Keratinocyte (primary cell): ENCODE data around the gene AUH. TPM values are rescaled to one million over a fixed set of nuclear protein-coding genes. Genes with fewer than 3 reads are reported as not detected.

ENCODE experiments used
- DNase-seq: peaks from one replicate; pipeline ENCODE4 v3.0.0-alpha.2; 2011; ENCODE audit warnings: low read depth, missing footprints, low spot score
- FAIRE-seq: peaks from 2 replicates; lab custom pipeline; 2011; peaks lifted over from hg19 to GRCh38; lab: Jason Lieb, UNC
- H2AFZ ChIP-seq: 2 replicates; pipeline ENCODE4 v1.6.0; 2012; ENCODE audit warnings: low read length, control low read depth, inconsistent platforms; ENCODE audit not compliant: control insufficient read depth
- H3K27ac ChIP-seq: 2 replicates; pipeline ENCODE4 v1.5.1; 2011; ENCODE audit warnings: low read length; ENCODE audit not compliant: control insufficient read depth, insufficient read depth
- H3K27me3 ChIP-seq: 3 replicates; pipeline ENCODE4 v1.6.0; 2011; ENCODE audit warnings: low read length; ENCODE audit not compliant: control insufficient read depth, insufficient read depth; ENCODE audit errors: extremely low read depth
- H3K36me3 ChIP-seq, 2 experiments: 2 replicates in 1 of 2; 3 replicates in 1 of 2; pipeline ENCODE4 v1.5.1; 2011; ENCODE audit warnings: low read length in 2 of 2, mild to moderate bottlenecking in 1 of 2; ENCODE audit not compliant: control insufficient read depth in 2 of 2, insufficient read depth in 2 of 2; ENCODE audit errors: extremely low read depth in 1 of 2
- H3K4me1 ChIP-seq: 3 replicates; pipeline ENCODE4 v1.5.1; 2011; ENCODE audit warnings: low read length; ENCODE audit not compliant: control insufficient read depth, insufficient read depth; ENCODE audit errors: extremely low read depth
- H3K4me2 ChIP-seq: 3 replicates; pipeline ENCODE4 v1.6.0; 2011; ENCODE audit warnings: low read depth, low read length; ENCODE audit not compliant: control insufficient read depth, insufficient read depth; ENCODE audit errors: extremely low read depth
- H3K4me3 ChIP-seq, 3 experiments: fragments of 200-600 bp in 1 of 3; sonication (generic) in 1 of 3; 2 replicates in 2 of 3; 3 replicates in 1 of 3; pipeline ENCODE4 v1.5.1; 2011 to 2016; ENCODE audit warnings: low read length in 3 of 3, mild to moderate bottlenecking in 3 of 3, control low read depth in 2 of 3, inconsistent platforms in 1 of 3, low read depth in 1 of 3, mixed read lengths in 1 of 3, mixed run types in 1 of 3, moderate library complexity in 1 of 3; ENCODE audit not compliant: control insufficient read depth in 2 of 3, insufficient read depth in 2 of 3; ENCODE audit errors: extremely low read depth in 1 of 3
- H3K79me2 ChIP-seq: 2 replicates; pipeline ENCODE4 v1.6.0; 2012; ENCODE audit warnings: low read length; ENCODE audit not compliant: control insufficient read depth, insufficient read depth
- H3K9ac ChIP-seq: 3 replicates; pipeline ENCODE4 v1.6.0; 2011; ENCODE audit warnings: low read length; ENCODE audit not compliant: control insufficient read depth, insufficient read depth; ENCODE audit errors: extremely low read depth
- H3K9me1 ChIP-seq: 3 replicates; pipeline ENCODE4 v1.6.0; 2011; ENCODE audit warnings: low read length; ENCODE audit not compliant: control insufficient read depth, insufficient read depth; ENCODE audit errors: extremely low read depth
- H3K9me3 ChIP-seq: 2 replicates; pipeline ENCODE4 v1.5.1; 2012; ENCODE audit warnings: low read depth, low read length; ENCODE audit not compliant: control insufficient read depth
- H4K20me1 ChIP-seq: 3 replicates; pipeline ENCODE4 v1.6.0; 2011; ENCODE audit warnings: low read length; ENCODE audit not compliant: control insufficient read depth, insufficient read depth; ENCODE audit errors: extremely low read depth
- CTCF ChIP-seq, 3 experiments: IDR thresholded peaks in 1 of 3; conservative IDR thresholded peaks in 1 of 3; optimal IDR thresholded peaks in 1 of 3; 2 replicates in 2 of 3; 3 replicates in 1 of 3; pipeline versions ENCODE3 to v1.5.1; 2011; ENCODE audit warnings: low read length in 3 of 3, mild to moderate bottlenecking in 3 of 3, moderate library complexity in 2 of 3, control low read depth in 1 of 3, inconsistent platforms in 1 of 3; ENCODE audit not compliant: insufficient read depth in 2 of 3; ENCODE audit errors: extremely low read depth in 1 of 3
- EZH2 ChIP-seq: IDR thresholded peaks from one replicate; pipeline ENCODE4 v1.6.1; 2012; ENCODE audit warnings: inconsistent platforms, mild to moderate bottlenecking, low read length, moderate library complexity
- dilution Hi-C: fragments of 300-500 bp; cut with MboI; formaldehyde crosslinking; loops from one replicate; pipeline ENCODE4 v1.7.0; 2020; ENCODE audit warnings: low sequenced_read_pairs; ENCODE audit not compliant: extremely low pct_ligation_motif_present
- polyA plus RNA-seq, 5 experiments: library from polyadenylated mRNA; depleted of rRNA in 3 of 5; stranded (reverse) in 3 of 5; stranded (forward) in 1 of 5; unstranded in 1 of 5; fragments of >200 nt; gene quantifications; 1 replicate in 1 of 5; 2 replicates in 3 of 5; 3 replicates in 1 of 5; pipeline versions ENCODE4 v1.2.1 to v1.2.3, GENCODE V29; 2011 to 2012; ENCODE audit warnings: missing spikeins in 2 of 5, low read depth in 1 of 5, low replicate concordance in 1 of 5

The AUH gene
- polyA plus RNA-seq, 1 donor (not counting 4 experiments of a cell fraction or from before 2014, with no cell fraction given): 5.5 TPM

DNA sequence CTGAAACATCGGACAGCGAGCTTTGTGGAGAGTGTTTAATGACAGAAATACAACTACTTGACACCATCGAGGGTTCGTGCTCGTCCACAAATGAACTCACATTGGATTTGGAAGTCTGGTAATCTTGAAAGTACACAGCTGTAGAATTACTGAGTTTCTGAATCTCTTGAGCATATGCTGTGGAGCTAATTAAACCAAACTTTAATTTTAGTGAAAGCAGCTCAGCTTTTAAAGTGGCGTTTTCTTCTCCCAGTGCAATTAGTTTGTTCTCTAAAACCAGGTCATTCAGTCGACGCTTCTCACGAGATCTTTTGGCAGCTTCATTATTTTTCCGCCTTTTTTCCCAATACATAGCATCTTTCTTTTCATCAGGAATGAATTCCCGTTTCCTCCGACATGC is 48.4 kb upstream of the AUH start:
- Histone ChIP-seq H3K4me3 (no peak overlapping the region), H3K4me1 (no peaks in the 10 kb centered on the region), H2AFZ (no peak overlapping the region), H3K27me3 (no peaks in the 10 kb centered on the region), H4K20me1 (no peaks in the 10 kb centered on the region), H3K9ac (no peak overlapping the region), H3K9me1 (no peaks in the 10 kb centered on the region), H3K4me2 (no peak overlapping the region), H3K36me3 (peaks cover 3 to 12% of the 10 kb centered on the region in 2 experiments), H3K27ac (no peak overlapping the region), H3K9me3 (no peaks in the 10 kb centered on the region), H3K79me2 (peaks cover 5% of the 10 kb centered on the region)
- TF ChIP-seq EZH2 (no peak), CTCF (optimal IDR thresholded peaks at IDR 0.05 in 1 of 3, IDR thresholded peaks at IDR 0.05 in 1 of 3, conservative IDR thresholded peaks at IDR 0.05 in 1 of 3; ENCODE audit: extremely low read depth in 1 of 3, insufficient read depth in 2 of 3, low read length in 3 of 3) (no peak)
- no peak for FAIRE-seq
- DNase-seq: no peak
- dilution Hi-C loops: no loop called here

GRCh38 chr9:91408475-91408874 is 46.8 kb upstream of the AUH start:
- Histone ChIP-seq H3K9me1 (no peaks in the 10 kb centered on the region), H3K4me3 (no peak overlapping the region), H3K27ac (no peak overlapping the region), H3K4me2 (no peak overlapping the region), H4K20me1 (no peaks in the 10 kb centered on the region), H3K36me3 (peaks cover 3 to 12% of the 10 kb centered on the region in 2 experiments), H3K4me1 (no peaks in the 10 kb centered on the region), H3K27me3 (no peaks in the 10 kb centered on the region), H3K9me3 (no peaks in the 10 kb centered on the region), H2AFZ (no peak overlapping the region), H3K79me2 (no peaks in the 10 kb centered on the region), H3K9ac (no peak overlapping the region)
- DNase-seq (no peak), FAIRE-seq (no peak)
- TF ChIP-seq CTCF (optimal IDR thresholded peaks at IDR 0.05 in 1 of 3, IDR thresholded peaks at IDR 0.05 in 1 of 3, conservative IDR thresholded peaks at IDR 0.05 in 1 of 3; ENCODE audit: extremely low read depth in 1 of 3, insufficient read depth in 2 of 3, low read length in 3 of 3): no peak
- no peak for TF ChIP-seq EZH2
- dilution Hi-C loops: no loop called here
